MCF 10A (cell line): ENCODE measurements around the gene TCF21. TPM values are rescaled to one million over a fixed set of nuclear protein-coding genes. Genes with fewer than 3 reads are reported as not detected.

Experiments
- BruUV-seq: library from RNA; stranded (reverse); fragments of 400-500 nt; replicated peaks from 2 replicates; lab custom pipeline; 2021; lab: Mats Ljungman, UMichigan
- CTCF ChIA-PET: fragments of 300-600 bp; sonication (Branson Sonifier 250); formaldehyde crosslinking; extraction: SDS; loops from one replicate; lab custom pipeline; 2021; ENCODE audit warnings: antibody characterized with exemption, inconsistent platforms; lab: Yijun Ruan, JAX
- POLR2A ChIA-PET: fragments of 300-600, 350-650 bp; sonication (Branson Sonifier 250); formaldehyde crosslinking; extraction: SDS; loops from one replicate; lab custom pipeline; 2020; ENCODE audit warnings: antibody characterized with exemption, inconsistent platforms; lab: Yijun Ruan, JAX
- DNase-seq: peaks from one replicate; pipeline ENCODE4 v3.0.0-alpha.2; 2018; ENCODE audit not compliant: unreplicated experiment
- H3K27ac Mint-ChIP-seq: one replicate; pipeline ENCODE4 v1.8.0; 2022; ENCODE audit warnings: mild to moderate bottlenecking, low read depth, mixed read lengths; ENCODE audit not compliant: unreplicated experiment
- H3K27me3 Mint-ChIP-seq: one replicate; pipeline ENCODE4 v1.8.0; 2022; ENCODE audit warnings: mixed read lengths; ENCODE audit not compliant: insufficient read depth, unreplicated experiment
- H3K36me3 Mint-ChIP-seq: one replicate; pipeline ENCODE4 v1.8.0; 2022; ENCODE audit warnings: mild to moderate bottlenecking, moderate library complexity, mixed read lengths; ENCODE audit not compliant: insufficient read depth, unreplicated experiment
- H3K4me1 Mint-ChIP-seq: one replicate; pipeline ENCODE4 v1.8.0; 2022; ENCODE audit warnings: mixed read lengths; ENCODE audit not compliant: insufficient read depth, unreplicated experiment
- H3K4me3 Mint-ChIP-seq: one replicate; pipeline ENCODE4 v1.8.0; 2022; ENCODE audit warnings: mild to moderate bottlenecking, moderate library complexity, mixed read lengths; ENCODE audit not compliant: unreplicated experiment
- H3K9me3 Mint-ChIP-seq: one replicate; pipeline ENCODE4 v1.8.0; 2022; ENCODE audit warnings: mixed read lengths; ENCODE audit not compliant: unreplicated experiment
- CTCF ChIP-seq: fragments of 200-600 bp; IDR thresholded peaks from one replicate; pipeline ENCODE4 v1.8.0; 2022; ENCODE audit warnings: antibody characterized with exemption, mild to moderate bottlenecking; ENCODE audit not compliant: unreplicated experiment
- intact Hi-C: fragments of 100-400 bp; cut with micrococcal nuclease; formaldehyde crosslinking; loops from 2 replicates; pipeline ENCODE4 v1.14.1; 2022
- total RNA-seq: library from RNA; stranded (reverse); gene quantifications from 2 replicates; pipeline ENCODE4 v1.2.3, GENCODE V29; 2022

Gene TCF21
- total RNA-seq, 1 experiment from 2014 or later, result not detected

GRCh38 chr6:133916650-133917151, 27.8 kb downstream of the TCF21 start:
- ChIA-PET POLR2A (interaction anchor here (1.0 to 2.6 kb wide), 4 partner anchors 212 to 348 kb away, joined by 3 to 32 read pairs (median 4); no protein-coding TSS in a partner anchor), CTCF (interaction anchor here (0.5 to 6.9 kb wide), 74 partner anchors 8 to 1802 kb away, joined by 3 to 236 read pairs (median 4); no protein-coding TSS in a partner anchor)
- Mint-ChIP-seq H3K27me3 (no peaks in the 10 kb centered on the region), H3K4me1 (peaks cover 14% of the 10 kb centered on the region), H3K36me3 (no peaks in the 10 kb centered on the region), H3K27ac (no peak overlapping the region), H3K9me3 (peaks cover 8% of the 10 kb centered on the region), H3K4me3 (no peak overlapping the region)
- intact Hi-C loops, result loop anchor here (1.0 to 5.0 kb wide), 4 partner anchors 78 to 347 kb away; no protein-coding TSS in a partner anchor
- TF ChIP-seq CTCF, result peak; percentile 87
- DNase-seq, result peak; percentile 89
- no TSS peak for BruUV-seq

GRCh38 chr6:133917781-133918180, 28.9 kb downstream of the TCF21 start:
- H3K4me3 Mint-ChIP-seq, result no peak overlapping the region
- no peaks in the 10 kb centered on the region for H3K27me3 Mint-ChIP-seq
- DNase-seq, result no peak
- intact Hi-C loops, result loop anchor here (2.0 to 5.0 kb wide), 3 partner anchors 79 to 310 kb away; no protein-coding TSS in a partner anchor
- H3K9me3 Mint-ChIP-seq, result peaks cover 8% of the 10 kb centered on the region
- no peaks in the 10 kb centered on the region for H3K36me3 Mint-ChIP-seq
- ChIA-PET POLR2A (interaction anchor here (2.6 kb wide), 1 partner anchor 349 kb away, joined by 32 read pairs; no protein-coding TSS in a partner anchor), CTCF (interaction anchor here (0.6 to 6.9 kb wide), 33 partner anchors 8 to 1225 kb away, joined by 3 to 236 read pairs (median 4); no protein-coding TSS in a partner anchor)
- no peak overlapping the region for H3K27ac Mint-ChIP-seq
- TF ChIP-seq CTCF, result no peak
- H3K4me1 Mint-ChIP-seq, result peaks cover 14% of the 10 kb centered on the region
- no TSS peak for BruUV-seq

- Mint-ChIP-seq H3K27ac (peak overlapping the region; percentile 28), H3K9me3 (peaks cover 4% of the 10 kb centered on the region), H3K27me3 (no peaks in the 10 kb centered on the region), H3K4me3 (no peak overlapping the region), H3K36me3 (no peaks in the 10 kb centered on the region), H3K4me1 (peaks cover 14% of the 10 kb centered on the region)
- intact Hi-C loops, result loop anchor here (5.0 kb wide), 2 partner anchors 211 to 311 kb away; no protein-coding TSS in a partner anchor
- TF ChIP-seq CTCF, result no peak
- ChIA-PET POLR2A (interaction anchor here (1.2 kb wide), 1 partner anchor 349 kb away, joined by 6 read pairs; no protein-coding TSS in a partner anchor), CTCF (interaction anchor here (0.6 to 6.9 kb wide), 8 partner anchors 17 to 1225 kb away, joined by 3 to 236 read pairs (median 10); no protein-coding TSS in a partner anchor)
- DNase-seq, result peak; percentile 40
- BruUV-seq, result no TSS peak
These were observed 29.5 kb downstream of the TCF21 start for GRCh38 chr6:133918208-133918930.

GRCh38 chr6:133919362-133919761, 30.4 kb downstream of the TCF21 start:
- H3K9me3 Mint-ChIP-seq, result no peaks in the 10 kb centered on the region
- no peak overlapping the region for H3K4me3 Mint-ChIP-seq
- H3K4me1 Mint-ChIP-seq, result peaks cover 14% of the 10 kb centered on the region
- TF ChIP-seq CTCF, result no peak
- H3K27ac Mint-ChIP-seq, result peak overlapping the region; percentile 28
- CTCF ChIA-PET, result interaction anchor here (0.6 to 6.9 kb wide), 3 partner anchors 25 to 352 kb away, joined by 7 to 236 read pairs (median 107); no protein-coding TSS in a partner anchor
- POLR2A ChIA-PET, result interaction anchor here (1.2 kb wide), 1 partner anchor 350 kb away, joined by 6 read pairs; no protein-coding TSS in a partner anchor
- no peaks in the 10 kb centered on the region for H3K27me3 Mint-ChIP-seq
- no peak for DNase-seq
- no TSS peak for BruUV-seq
- no peaks in the 10 kb centered on the region for H3K36me3 Mint-ChIP-seq
- intact Hi-C loops, result loop anchor here (5.0 kb wide), 2 partner anchors 212 to 312 kb away; no protein-coding TSS in a partner anchor
